NCI-H2227 (cell line): Measurements from ENCODE around the gene CHD6.
A peak's percentile ranks its signal among the peaks of the same experiment; 100 is the strongest.

Source experiments
- DNase-seq: peaks from one replicate; lab custom pipeline; 2025; ENCODE audit not compliant: unreplicated experiment; lab: John Stamatoyannopoulos, UW

Gene CHD6

GRCh38 chr20:41403604-41404003 is 214.6 kb downstream of the CHD6 start:
- DNase-seq = peak; percentile 23

GRCh38 chr20:41398408-41398807 is 219.8 kb downstream of the CHD6 start:
- no peak for DNase-seq

- DNase-seq = peak; percentile 50
These were observed 222.2 kb downstream of the CHD6 start for GRCh38 chr20:41395667-41396664.

- DNase-seq = no peak
These were observed 223.1 kb downstream of the CHD6 start for GRCh38 chr20:41394931-41395666.

GRCh38 chr20:41394081-41394480 is 224.1 kb downstream of the CHD6 start:
- DNase-seq = no peak

- DNase-seq = no peak
These were observed 224.5 kb downstream of the CHD6 start for GRCh38 chr20:41393705-41394066.

GRCh38 chr20:41392871-41393704 is 225.1 kb downstream of the CHD6 start:
- no peak for DNase-seq

- no peak for DNase-seq
These were observed 225.9 kb downstream of the CHD6 start for GRCh38 chr20:41392295-41392694.

GRCh38 chr20:41391587-41392001 is 226.6 kb downstream of the CHD6 start:
- DNase-seq = no peak

GRCh38 chr20:41390889-41391288 is 227.3 kb downstream of the CHD6 start:
- DNase-seq = no peak

- DNase-seq = peak; percentile 17
These were observed 230.7 kb downstream of the CHD6 start for GRCh38 chr20:41387444-41387851.

- no peak for DNase-seq
These were observed 231.4 kb downstream of the CHD6 start for GRCh38 chr20:41386502-41387427.

- DNase-seq = no peak
These were observed 235.3 kb downstream of the CHD6 start for GRCh38 chr20:41382791-41383305.

- no peak for DNase-seq
These were observed 237.5 kb downstream of the CHD6 start for GRCh38 chr20:41380551-41381193.

- no peak for DNase-seq
These were observed 238.6 kb downstream of the CHD6 start for GRCh38 chr20:41379551-41379950.

GRCh38 chr20:41377275-41377674 is 240.9 kb downstream of the CHD6 start:
- no peak for DNase-seq

- DNase-seq = no peak
These were observed 241.8 kb downstream of the CHD6 start for GRCh38 chr20:41376349-41376748.

GRCh38 chr20:41375846-41376245 is 242.3 kb downstream of the CHD6 start:
- DNase-seq = no peak
